Measurements from ENCODE around the gene TBC1D16. TPM values are rescaled to one million over a fixed set of nuclear protein-coding genes. Genes with fewer than 3 reads are reported as not detected.

TBC1D16 gene
- total RNA-seq, 1 donor from 2014 or later, result 23.7 TPM

DNA sequence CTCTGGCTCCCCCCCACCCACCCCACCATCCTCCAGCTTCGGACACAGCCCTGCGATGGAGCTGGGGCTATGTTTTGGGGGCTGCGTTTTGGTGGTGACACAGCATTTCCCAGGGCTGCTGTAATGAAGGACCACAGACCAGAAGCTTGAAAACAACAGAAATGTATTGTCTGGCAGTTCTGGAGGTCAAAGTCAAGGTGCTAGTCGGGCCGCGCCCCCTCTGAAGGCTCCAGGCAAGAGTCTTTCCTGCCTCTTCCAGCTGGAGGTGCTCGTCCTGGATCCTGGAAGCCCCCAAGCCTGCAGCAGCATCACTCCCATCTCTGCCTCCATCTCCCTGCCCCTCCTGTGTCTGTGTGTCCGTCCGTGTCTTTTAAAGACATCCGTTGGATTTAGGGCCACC is 50.8 kb downstream of the TBC1D16 start:
- FAIRE-seq, result no peak
- Histone ChIP-seq H3K27me3 (ENCODE audit: control insufficient read depth, insufficient read depth, low read length) (no peaks in the 10 kb centered on the region), H3K4me3 (ENCODE audit: low read depth, low read length) (no peak overlapping the region), H3K36me3 (ENCODE audit: control insufficient read depth, insufficient read depth, low read length) (peaks cover 1% of the 10 kb centered on the region)
- no peak for DNase-seq (ENCODE audit: low read depth)
- TF ChIP-seq, protein P1, sequence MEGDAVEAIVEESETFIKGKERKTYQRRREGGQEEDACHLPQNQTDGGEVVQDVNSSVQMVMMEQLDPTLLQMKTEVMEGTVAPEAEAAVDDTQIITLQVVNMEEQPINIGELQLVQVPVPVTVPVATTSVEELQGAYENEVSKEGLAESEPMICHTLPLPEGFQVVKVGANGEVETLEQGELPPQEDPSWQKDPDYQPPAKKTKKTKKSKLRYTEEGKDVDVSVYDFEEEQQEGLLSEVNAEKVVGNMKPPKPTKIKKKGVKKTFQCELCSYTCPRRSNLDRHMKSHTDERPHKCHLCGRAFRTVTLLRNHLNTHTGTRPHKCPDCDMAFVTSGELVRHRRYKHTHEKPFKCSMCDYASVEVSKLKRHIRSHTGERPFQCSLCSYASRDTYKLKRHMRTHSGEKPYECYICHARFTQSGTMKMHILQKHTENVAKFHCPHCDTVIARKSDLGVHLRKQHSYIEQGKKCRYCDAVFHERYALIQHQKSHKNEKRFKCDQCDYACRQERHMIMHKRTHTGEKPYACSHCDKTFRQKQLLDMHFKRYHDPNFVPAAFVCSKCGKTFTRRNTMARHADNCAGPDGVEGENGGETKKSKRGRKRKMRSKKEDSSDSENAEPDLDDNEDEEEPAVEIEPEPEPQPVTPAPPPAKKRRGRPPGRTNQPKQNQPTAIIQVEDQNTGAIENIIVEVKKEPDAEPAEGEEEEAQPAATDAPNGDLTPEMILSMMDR (IDR thresholded peaks at IDR 0.05; ENCODE audit: insufficient read depth, low read length, severe bottlenecking), result no peak

DNA sequence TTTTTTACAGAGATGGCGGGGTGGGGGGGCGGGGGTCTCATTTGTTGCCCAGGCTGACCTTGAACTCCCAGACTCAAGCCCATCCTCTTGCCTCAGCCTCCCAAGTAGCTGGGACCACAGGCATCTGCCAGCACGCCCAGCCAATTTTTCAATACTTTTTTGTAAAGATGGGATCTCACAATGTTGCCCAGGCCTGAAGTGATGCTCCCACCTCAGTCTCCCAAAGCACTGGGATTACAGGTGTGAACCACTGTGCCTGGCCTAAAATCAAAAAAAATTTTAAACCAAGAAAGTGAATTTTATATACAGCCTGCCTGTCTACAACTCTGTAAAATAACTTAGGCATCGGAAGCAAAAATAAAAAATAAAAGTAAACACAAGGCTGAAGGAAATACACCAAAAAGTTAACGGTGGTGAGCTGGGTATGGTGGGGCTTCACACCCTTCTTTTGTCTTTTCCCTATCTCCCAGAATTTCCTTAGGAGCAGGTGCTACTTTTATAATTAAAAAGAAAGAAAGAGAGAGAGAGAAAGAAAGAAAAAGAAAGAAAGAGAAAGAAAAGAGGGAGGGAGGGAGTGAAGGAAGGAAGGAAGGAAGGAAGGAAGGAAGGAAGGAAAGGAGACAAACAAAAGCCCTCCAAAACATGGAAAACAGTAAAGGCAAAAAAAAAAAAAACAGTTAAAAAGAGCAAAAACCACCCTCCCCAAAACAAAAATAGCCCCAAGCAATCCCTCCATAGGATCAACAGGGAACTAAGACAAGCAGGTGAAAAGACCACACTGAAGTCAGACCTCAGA is 51.4 kb downstream of the TBC1D16 start:
- H3K36me3 ChIP-seq (ENCODE audit: control insufficient read depth, insufficient read depth, low read length), result peaks cover 5% of the 10 kb centered on the region
- FAIRE-seq (no peak), DNase-seq (ENCODE audit: low read depth) (no peak)
- TF ChIP-seq, protein P1 (IDR thresholded peaks at IDR 0.05; ENCODE audit: insufficient read depth, low read length, severe bottlenecking), result no peak
- no peaks in the 10 kb centered on the region for H3K27me3 ChIP-seq (ENCODE audit: control insufficient read depth, insufficient read depth, low read length)
- no peak overlapping the region for H3K4me3 ChIP-seq (ENCODE audit: low read depth, low read length)

DNA sequence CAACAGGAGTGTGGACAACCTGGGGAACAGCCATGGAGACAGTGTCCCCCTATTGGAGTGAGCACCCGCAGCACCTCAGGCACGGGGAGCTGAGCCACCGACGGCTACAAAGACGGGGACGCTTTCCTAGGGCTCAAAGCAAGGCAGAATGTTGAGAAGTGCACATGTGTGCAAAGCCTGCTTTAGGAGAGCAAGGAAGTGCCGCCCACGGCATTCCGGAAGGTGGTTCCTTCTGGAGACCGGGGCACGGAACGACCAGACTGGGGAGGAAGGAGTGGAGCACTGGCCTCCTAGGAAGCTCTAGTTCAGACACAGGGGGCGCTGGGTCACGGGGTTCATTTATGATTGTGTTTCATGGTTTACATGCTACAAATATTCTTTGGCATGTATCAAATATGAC is 52.2 kb downstream of the TBC1D16 start:
- Histone ChIP-seq H3K4me3 (ENCODE audit: low read depth, low read length) (no peak overlapping the region), H3K36me3 (ENCODE audit: control insufficient read depth, insufficient read depth, low read length) (peaks cover 5% of the 10 kb centered on the region), H3K27me3 (ENCODE audit: control insufficient read depth, insufficient read depth, low read length) (no peaks in the 10 kb centered on the region)
- TF ChIP-seq, protein P1 (IDR thresholded peaks at IDR 0.05; ENCODE audit: insufficient read depth, low read length, severe bottlenecking), result no peak
- FAIRE-seq, result no peak
- no peak for DNase-seq (ENCODE audit: low read depth)

DNA sequence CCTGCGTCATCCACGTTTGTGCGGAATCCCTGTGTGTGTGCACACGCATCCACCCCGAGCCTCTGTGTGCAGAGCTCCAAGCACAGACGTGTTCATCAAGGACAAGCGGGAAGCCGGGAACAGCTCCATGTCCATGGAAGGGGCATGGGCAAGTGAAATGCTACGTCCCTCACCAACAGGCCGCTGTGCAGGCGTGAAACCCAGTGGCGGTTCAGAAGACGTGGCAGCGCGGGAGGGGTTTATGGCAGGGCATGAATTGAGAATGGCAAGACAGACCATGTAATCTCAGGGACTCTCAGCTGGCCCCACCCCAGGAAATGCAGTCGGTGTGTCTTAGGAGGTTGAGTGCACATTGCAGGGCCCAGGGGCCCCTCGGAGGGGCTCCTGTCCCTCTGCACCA is 52.7 kb downstream of the TBC1D16 start:
- FAIRE-seq, result no peak
- DNase-seq (ENCODE audit: low read depth), result no peak
- Histone ChIP-seq H3K27me3 (ENCODE audit: control insufficient read depth, insufficient read depth, low read length) (no peaks in the 10 kb centered on the region), H3K4me3 (ENCODE audit: low read depth, low read length) (no peak overlapping the region), H3K36me3 (ENCODE audit: control insufficient read depth, insufficient read depth, low read length) (peaks cover 5% of the 10 kb centered on the region)
- TF ChIP-seq, protein P1 (IDR thresholded peaks at IDR 0.05; ENCODE audit: insufficient read depth, low read length, severe bottlenecking), result no peak

DNA sequence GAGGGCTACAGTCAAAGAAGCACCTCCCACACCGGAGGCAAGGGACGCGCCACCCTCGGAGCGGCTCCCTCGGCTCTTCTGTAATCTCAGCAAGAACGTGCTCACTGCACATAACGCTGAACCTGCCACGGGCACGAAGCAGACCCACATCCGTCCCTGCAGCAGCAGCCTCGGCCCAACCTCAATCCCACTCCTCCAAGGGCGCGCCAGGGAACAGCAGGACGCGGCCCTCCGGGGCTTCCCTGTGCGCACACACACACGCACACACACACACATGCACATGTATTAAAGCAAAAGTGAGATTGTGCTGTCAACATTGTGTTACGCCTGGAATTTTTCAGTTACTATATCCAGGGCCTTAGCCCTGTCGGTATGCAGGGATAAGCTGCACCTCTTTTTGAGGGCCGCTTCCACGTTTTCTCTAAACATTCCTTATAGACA is 54.0 kb downstream of the TBC1D16 start:
- TF ChIP-seq, protein P1 (IDR thresholded peaks at IDR 0.05; ENCODE audit: insufficient read depth, low read length, severe bottlenecking), result no peak
- Histone ChIP-seq H3K4me3 (ENCODE audit: low read depth, low read length) (no peak overlapping the region), H3K36me3 (ENCODE audit: control insufficient read depth, insufficient read depth, low read length) (peaks cover 5% of the 10 kb centered on the region), H3K27me3 (ENCODE audit: control insufficient read depth, insufficient read depth, low read length) (no peaks in the 10 kb centered on the region)
- FAIRE-seq (no peak), DNase-seq (ENCODE audit: low read depth) (no peak)

DNA sequence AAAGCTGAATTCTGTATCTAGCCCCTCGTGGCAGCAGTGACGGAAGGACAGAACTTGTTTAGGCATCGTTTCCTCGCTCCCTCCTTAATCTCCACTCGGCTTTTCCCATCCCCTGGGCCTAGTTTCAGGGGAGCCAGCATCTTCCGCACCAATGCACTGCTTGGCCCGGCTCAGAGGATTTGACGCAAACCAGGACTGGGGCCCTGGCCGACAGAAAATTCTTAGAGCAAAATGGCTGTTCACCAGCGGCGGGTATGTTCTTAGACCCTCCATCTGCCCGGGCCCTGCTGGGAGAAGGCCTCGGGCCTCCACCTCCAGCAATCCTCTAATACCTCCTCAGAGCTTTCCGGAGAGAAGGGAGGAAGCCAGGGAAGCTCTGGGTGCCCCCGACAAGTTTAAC is 54.6 kb downstream of the TBC1D16 start:
- FAIRE-seq, result no peak
- DNase-seq (ENCODE audit: low read depth), result no peak
- TF ChIP-seq, protein P1 (IDR thresholded peaks at IDR 0.05; ENCODE audit: insufficient read depth, low read length, severe bottlenecking), result no peak
- no peaks in the 10 kb centered on the region for H3K27me3 ChIP-seq (ENCODE audit: control insufficient read depth, insufficient read depth, low read length)
- peaks cover 5% of the 10 kb centered on the region for H3K36me3 ChIP-seq (ENCODE audit: control insufficient read depth, insufficient read depth, low read length)
- no peak overlapping the region for H3K4me3 ChIP-seq (ENCODE audit: low read depth, low read length)

All from bronchial epithelial cell (primary cell).